WTC11 (cell line): ENCODE results near the gene CHRM4. TPM values are rescaled to one million over a fixed set of nuclear protein-coding genes. Genes with fewer than 3 reads are reported as not detected.

ENCODE experiments used
- ATAC-seq: fragments of 200-7000 bp; cut with Tn5 transposase; 2 replicates; pipeline ENCODE4 v1.10.0; 2021; ENCODE audit warnings: mild to moderate bottlenecking, moderate library complexity
- CTCF ChIA-PET: fragments of 300-600 bp; sonication (Branson Sonifier 250); formaldehyde crosslinking; loops from one replicate; lab custom pipeline; 2021; ENCODE audit warnings: antibody characterized with exemption; lab: Charles Lee
- POLR2A ChIA-PET: fragments of 350-600 bp; sonication (Branson Sonifier 250); formaldehyde crosslinking; loops from one replicate; lab custom pipeline; 2021; ENCODE audit warnings: antibody characterized with exemption; lab: Charles Lee
- DNase-seq: peaks from one replicate; pipeline ENCODE4 v3.0.0; 2021; ENCODE audit warnings: low spot score
- H3K27ac Mint-ChIP-seq: 2 replicates; pipeline ENCODE4 v1.8.0; 2021; ENCODE audit warnings: mixed read lengths
- H3K27me3 Mint-ChIP-seq: 2 replicates; pipeline ENCODE4 v1.8.0; 2021; ENCODE audit warnings: low read depth, mild to moderate bottlenecking, moderate library complexity, mixed read lengths
- H3K36me3 Mint-ChIP-seq: 2 replicates; pipeline ENCODE4 v1.8.0; 2021; ENCODE audit warnings: mixed read lengths
- H3K4me1 Mint-ChIP-seq: 2 replicates; pipeline ENCODE4 v1.8.0; 2022; ENCODE audit warnings: mixed read lengths
- H3K4me3 Mint-ChIP-seq: 2 replicates; pipeline ENCODE4 v1.8.0; 2021; ENCODE audit warnings: mild to moderate bottlenecking, moderate library complexity, mixed read lengths
- H3K9me3 Mint-ChIP-seq: 2 replicates; pipeline ENCODE4 v1.8.0; 2021; ENCODE audit warnings: mixed read lengths
- ARID4B ChIP-seq: sonication (generic); formaldehyde crosslinking; IDR thresholded peaks from 2 replicates; pipeline ENCODE4 v1.8.0; 2023; ENCODE audit warnings: missing genetic modification reagents, mild to moderate bottlenecking, borderline replicate concordance
- CBFB ChIP-seq: sonication (generic); formaldehyde crosslinking; IDR thresholded peaks from 2 replicates; pipeline ENCODE4 v1.8.1; 2022; ENCODE audit warnings: mild to moderate bottlenecking, low read depth, missing genetic modification reagents
- CREM ChIP-seq: sonication (generic); formaldehyde crosslinking; IDR thresholded peaks from 2 replicates; pipeline ENCODE4 v1.8.1; 2022; ENCODE audit warnings: mild to moderate bottlenecking, missing genetic modification reagents, moderate library complexity
- CTCF ChIP-seq: fragments of 200-600 bp; IDR thresholded peaks from 2 replicates; pipeline ENCODE4 v1.8.0; 2022; ENCODE audit warnings: antibody characterized with exemption
- GABPB1 ChIP-seq: sonication (generic); formaldehyde crosslinking; IDR thresholded peaks from 2 replicates; pipeline ENCODE4 v1.8.1; 2023; ENCODE audit warnings: mild to moderate bottlenecking, missing genetic modification reagents
- IRF2 ChIP-seq: sonication (generic); formaldehyde crosslinking; IDR thresholded peaks from 2 replicates; pipeline ENCODE4 v1.8.0; 2022; ENCODE audit warnings: low read depth, missing genetic modification reagents, borderline replicate concordance
- MAX ChIP-seq: sonication (generic); formaldehyde crosslinking; IDR thresholded peaks from 2 replicates; pipeline ENCODE4 v1.8.0; 2022; ENCODE audit warnings: mild to moderate bottlenecking, missing genetic modification reagents
- MXD4 ChIP-seq: fragments of 250-450 bp; sonication (Bioruptor Pico); IDR thresholded peaks from 2 replicates; pipeline ENCODE4 v1.8.0; 2021; ENCODE audit warnings: mild to moderate bottlenecking, moderate library complexity, borderline replicate concordance
- NR2C2 ChIP-seq: sonication (generic); formaldehyde crosslinking; IDR thresholded peaks from 2 replicates; pipeline ENCODE4 v1.8.0; 2022; ENCODE audit warnings: mild to moderate bottlenecking, missing genetic modification reagents
- PRRX2 ChIP-seq: fragments of 250-450 bp; sonication (Bioruptor Pico); IDR thresholded peaks from 2 replicates; pipeline ENCODE4 v1.8.0; 2021; ENCODE audit warnings: mild to moderate bottlenecking
- RORB ChIP-seq: fragments of 250-450 bp; sonication (Bioruptor Pico); IDR thresholded peaks from 2 replicates; pipeline ENCODE4 v1.9.0; 2021; ENCODE audit warnings: mild to moderate bottlenecking
- SP1 ChIP-seq: sonication (generic); formaldehyde crosslinking; conservative IDR thresholded peaks from 2 replicates; pipeline ENCODE4 v1.8.1; 2022; ENCODE audit warnings: missing genetic modification reagents
- USF2 ChIP-seq: sonication (generic); formaldehyde crosslinking; IDR thresholded peaks from 2 replicates; pipeline ENCODE4 v1.8.1; 2023; ENCODE audit warnings: mild to moderate bottlenecking, missing genetic modification reagents, moderate library complexity
- ZNF121 ChIP-seq: sonication (generic); formaldehyde crosslinking; IDR thresholded peaks from 2 replicates; pipeline ENCODE4 v1.8.0; 2023; ENCODE audit warnings: missing genetic modification reagents
- ZNF138 ChIP-seq: sonication (generic); formaldehyde crosslinking; conservative IDR thresholded peaks from 2 replicates; pipeline ENCODE4 v1.8.1; 2022; ENCODE audit warnings: mild to moderate bottlenecking, moderate library complexity, missing genetic modification reagents
- ZNF416 ChIP-seq: fragments of 250-450 bp; sonication (Bioruptor Pico); IDR thresholded peaks from 2 replicates; pipeline ENCODE4 v1.9.0; 2021; ENCODE audit warnings: mild to moderate bottlenecking, inconsistent platforms
- ZNF423 ChIP-seq: fragments of 250-450 bp; sonication (Bioruptor Pico); IDR thresholded peaks from 2 replicates; pipeline ENCODE4 v2.1.2; 2022; ENCODE audit warnings: mild to moderate bottlenecking, moderate library complexity
- ZNF425 ChIP-seq: fragments of 250-450 bp; sonication (Bioruptor Pico); conservative IDR thresholded peaks from 2 replicates; pipeline ENCODE4 v1.9.0; 2021; ENCODE audit warnings: mild to moderate bottlenecking
- total RNA-seq: library from RNA; stranded (reverse); gene quantifications from 3 replicates; pipeline ENCODE4 v1.2.3, GENCODE V29; 2021

Gene CHRM4
- total RNA-seq, 1 experiment from 2014 or later: 0.85 TPM

- no peaks in the 10 kb centered on the region for H3K9me3 Mint-ChIP-seq
- ChIA-PET CTCF (interaction anchor here (0.6 to 1.9 kb wide), 40 partner anchors 9 to 1011 kb away, joined by 3 to 65 read pairs (median 4); partner anchors contain the start of genes AMBRA1, ARHGAP1, CHRM4 and DGKZ), POLR2A (interaction anchor here (0.6 to 1.4 kb wide), 5 partner anchors 9 to 211 kb away, joined by 3 to 5 read pairs (median 4); partner anchors contain the start of gene AMBRA1)
- H3K27me3 Mint-ChIP-seq: peaks cover 26% of the 10 kb centered on the region
- no peaks in the 10 kb centered on the region for H3K36me3 Mint-ChIP-seq
- peak overlapping the region; percentile 84 for H3K4me3 Mint-ChIP-seq
- ATAC-seq (no peak), DNase-seq (no peak)
- TF ChIP-seq MAX (no peak), CBFB (CRISPR knock-in tag) (no peak), MXD4 (CRISPR knock-in tag) (no peak)
- H3K4me1 Mint-ChIP-seq: peaks cover 32% of the 10 kb centered on the region
- H3K27ac Mint-ChIP-seq: no peak overlapping the region
Observed at GRCh38 chr11:46383404-46383758, 8.2 kb downstream of the CHRM4 start.

- CTCF ChIA-PET: interaction anchor here (0.6 to 1.9 kb wide), 40 partner anchors 9 to 1010 kb away, joined by 3 to 65 read pairs (median 4); partner anchors contain the start of genes AMBRA1, ARHGAP1, CHRM4 and DGKZ
- peaks cover 2% of the 10 kb centered on the region for H3K36me3 Mint-ChIP-seq
- peaks cover 20% of the 10 kb centered on the region for H3K27me3 Mint-ChIP-seq
- DNase-seq: peak; percentile 61
- no peak for TF ChIP-seq ZNF416 (CRISPR knock-in tag)
- peak; percentile 57; the same call in 1 of the 2 replicates for TF ChIP-seq USF2 (CRISPR knock-in tag)
- TF ChIP-seq CTCF: 0 out of 2 replicates have a peak, but pooled peaks have one; percentile 63
- TF ChIP-seq ZNF121 (CRISPR knock-in tag): 0 out of 2 replicates have a peak, but pooled peaks have one; percentile 14
- TF ChIP-seq GABPB1: no peak
- TF ChIP-seq ZNF423 (CRISPR knock-in tag): no peak
- no peak for TF ChIP-seq RORB (CRISPR knock-in tag)
- 0 out of 2 replicates have a peak, but pooled peaks have one; percentile 1 for TF ChIP-seq CREM (CRISPR knock-in tag)
- TF ChIP-seq ZNF138 (CRISPR knock-in tag): no peak
- POLR2A ChIA-PET: interaction anchor here (0.6 to 1.4 kb wide), 5 partner anchors 10 to 211 kb away, joined by 3 to 5 read pairs (median 4); partner anchors contain the start of gene AMBRA1
- no peaks in the 10 kb centered on the region for H3K9me3 Mint-ChIP-seq
- H3K27ac Mint-ChIP-seq: no peak overlapping the region
- ATAC-seq: no peak
- peak overlapping the region; percentile 84 for H3K4me3 Mint-ChIP-seq
- H3K4me1 Mint-ChIP-seq: peaks cover 26% of the 10 kb centered on the region
Observed at GRCh38 chr11:46382646-46383403, 8.8 kb downstream of the CHRM4 start.

- peak overlapping the region; percentile 84 for H3K4me3 Mint-ChIP-seq
- H3K27ac Mint-ChIP-seq: 0 out of 2 replicates have a peak overlapping the region, but pooled peaks have one; percentile 45
- ATAC-seq: peak; percentile 3
- H3K36me3 Mint-ChIP-seq: peaks cover 10% of the 10 kb centered on the region
- H3K4me1 Mint-ChIP-seq: peaks cover 21% of the 10 kb centered on the region
- CTCF ChIA-PET: interaction anchor here (0.8 to 1.9 kb wide), 19 partner anchors 10 to 212 kb away, joined by 3 to 65 read pairs (median 6); partner anchors contain the start of genes AMBRA1 and CHRM4
- no peaks in the 10 kb centered on the region for H3K9me3 Mint-ChIP-seq
- POLR2A ChIA-PET: interaction anchor here (1.4 kb wide), 1 partner anchor 30 kb away, joined by 3 read pairs; no protein-coding TSS in a partner anchor
- peak; percentile 46 for DNase-seq
- H3K27me3 Mint-ChIP-seq: peaks cover 13% of the 10 kb centered on the region
- peak; percentile 61 for TF ChIP-seq MAX
- no peak for TF ChIP-seq IRF2
- 0 out of 2 replicates have a peak, but pooled peaks have one; percentile 16 for TF ChIP-seq SP1
- TF ChIP-seq NR2C2 (CRISPR knock-in tag): no peak
- no peak for TF ChIP-seq PRRX2
- TF ChIP-seq ZNF425: no peak
- TF ChIP-seq ARID4B (CRISPR knock-in tag): peak; percentile 79
Observed at GRCh38 chr11:46381819-46382645, 9.5 kb downstream of the CHRM4 start.
